HUES6 (cell line): ENCODE results near the gene C1QTNF9.
"Not testable (repeated sequence)": the region's sequence is repeated elsewhere in the genome, so short reads cannot be mapped to it uniquely, and the experiment has no call there.

Experiments
- H3K27ac ChIP-seq: 2 replicates; pipeline ENCODE4 v1.7.0; 2013; ENCODE audit warnings: low read depth, mild to moderate bottlenecking, low read length, inconsistent platforms
- H3K27me3 ChIP-seq: 2 replicates; pipeline ENCODE4 v1.6.1; 2013; ENCODE audit warnings: low read length; ENCODE audit not compliant: control insufficient read depth, insufficient read depth
- H3K36me3 ChIP-seq: 2 replicates; pipeline ENCODE4 v1.6.1; 2013; ENCODE audit warnings: low read length; ENCODE audit not compliant: control insufficient read depth, insufficient read depth
- H3K4me1 ChIP-seq: 2 replicates; pipeline ENCODE4 v1.6.1; 2013; ENCODE audit warnings: low read length; ENCODE audit not compliant: control insufficient read depth, insufficient read depth
- H3K4me3 ChIP-seq: 2 replicates; pipeline ENCODE4 v1.5.1; 2013; ENCODE audit warnings: low read depth, low read length
- H3K9ac ChIP-seq: one replicate; pipeline ENCODE4 v1.6.1; 2013; ENCODE audit warnings: mild to moderate bottlenecking, low read length
- H3K9me3 ChIP-seq: 2 replicates; pipeline ENCODE4 v1.6.1; 2013; ENCODE audit warnings: low read depth, low read length; ENCODE audit not compliant: control insufficient read depth, insufficient read depth

The C1QTNF9 gene

GRCh38 chr13:24304620-24305019 lies 4.8 kb upstream of the C1QTNF9 start:
- H3K27ac ChIP-seq, result no peak overlapping the region
- H3K27me3 ChIP-seq, result no peaks in the 10 kb centered on the region
- H3K9me3 ChIP-seq, result no peaks in the 10 kb centered on the region
- no peak overlapping the region for H3K4me3 ChIP-seq
- no peak overlapping the region for H3K9ac ChIP-seq
- H3K36me3 ChIP-seq, result peaks cover 42% of the 10 kb centered on the region
- no peaks in the 10 kb centered on the region for H3K4me1 ChIP-seq

GRCh38 chr13:24306632-24307031 lies 2.7 kb upstream of the C1QTNF9 start:
- Histone ChIP-seq H3K4me1 (no peaks in the 10 kb centered on the region), H3K4me3 (no peak overlapping the region), H3K36me3 (peaks cover 27% of the 10 kb centered on the region), H3K9me3 (no peaks in the 10 kb centered on the region), H3K9ac (no peak overlapping the region), H3K27ac (no peak overlapping the region), H3K27me3 (no peaks in the 10 kb centered on the region)

- Histone ChIP-seq H3K9me3 (no peaks in the 10 kb centered on the region), H3K4me1 (no peaks in the 10 kb centered on the region), H3K4me3 (no peak overlapping the region), H3K36me3 (peaks cover 22% of the 10 kb centered on the region), H3K27me3 (no peaks in the 10 kb centered on the region), H3K9ac (no peak overlapping the region), H3K27ac (no peak overlapping the region)
Measured at GRCh38 chr13:24307211-24308067, 1.9 kb upstream of the C1QTNF9 start.

- H3K4me1 ChIP-seq, result no peaks in the 10 kb centered on the region
- H3K9ac ChIP-seq, result no peak overlapping the region
- H3K27ac ChIP-seq, result no peak overlapping the region
- no peaks in the 10 kb centered on the region for H3K27me3 ChIP-seq
- peaks cover 16% of the 10 kb centered on the region for H3K36me3 ChIP-seq
- no peak overlapping the region for H3K4me3 ChIP-seq
- no peaks in the 10 kb centered on the region for H3K9me3 ChIP-seq
Measured at GRCh38 chr13:24308068-24308445, 1.3 kb upstream of the C1QTNF9 start.

- Histone ChIP-seq H3K4me3 (no peak overlapping the region), H3K27ac (no peak overlapping the region)
Measured at GRCh38 chr13:24308488-24309020, 826 bp upstream of the C1QTNF9 start.

GRCh38 chr13:24313439-24313838 lies 4.1 kb downstream of the C1QTNF9 start:
- no peaks in the 10 kb centered on the region for H3K4me1 ChIP-seq
- H3K9me3 ChIP-seq, result no peaks in the 10 kb centered on the region
- no peak overlapping the region for H3K4me3 ChIP-seq
- H3K36me3 ChIP-seq, result no peaks in the 10 kb centered on the region
- H3K27ac ChIP-seq, result no peak overlapping the region
- H3K9ac ChIP-seq, result no peak overlapping the region
- no peaks in the 10 kb centered on the region for H3K27me3 ChIP-seq

More at GRCh38 chr13:24308488-24309020, 826 bp upstream of the C1QTNF9 start:
- no peaks in the 10 kb centered on the region for H3K9me3 ChIP-seq
- H3K9ac ChIP-seq, result no peak overlapping the region
- H3K4me1 ChIP-seq, result no peaks in the 10 kb centered on the region
- peaks cover 11% of the 10 kb centered on the region for H3K36me3 ChIP-seq
- H3K27me3 ChIP-seq, result no peaks in the 10 kb centered on the region

DNA sequence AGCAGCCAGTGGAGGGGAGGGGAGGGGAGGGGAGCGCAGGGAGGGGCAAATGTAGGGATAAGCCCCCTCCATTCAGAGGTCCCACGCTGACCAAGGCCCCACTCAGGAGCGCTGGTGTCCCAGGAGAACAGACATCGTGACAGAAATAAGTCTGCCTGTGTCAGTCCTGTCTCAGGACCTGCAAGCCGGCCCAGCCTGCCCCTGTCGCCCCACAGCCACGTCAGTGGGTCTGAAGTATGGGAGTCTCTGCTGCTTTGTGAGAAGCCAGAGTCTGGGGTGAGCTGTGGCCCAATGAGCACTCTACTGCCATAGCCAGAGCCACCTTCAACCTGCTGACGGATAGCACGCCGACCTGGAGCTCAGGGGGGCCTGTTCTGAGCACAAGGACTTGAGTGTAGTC lies 8.5 kb downstream of the C1QTNF9 start:
- H3K9ac ChIP-seq, H3K36me3 ChIP-seq, H3K27ac ChIP-seq, H3K4me3 ChIP-seq, H3K27me3 ChIP-seq, H3K9me3 ChIP-seq, H3K4me1 ChIP-seq: not testable (repeated sequence)

- H3K27ac ChIP-seq, H3K9ac ChIP-seq, H3K27me3 ChIP-seq, H3K4me3 ChIP-seq, H3K9me3 ChIP-seq, H3K36me3 ChIP-seq, H3K4me1 ChIP-seq: not testable (repeated sequence)
Measured at GRCh38 chr13:24318878-24319277, 9.5 kb downstream of the C1QTNF9 start.

DNA sequence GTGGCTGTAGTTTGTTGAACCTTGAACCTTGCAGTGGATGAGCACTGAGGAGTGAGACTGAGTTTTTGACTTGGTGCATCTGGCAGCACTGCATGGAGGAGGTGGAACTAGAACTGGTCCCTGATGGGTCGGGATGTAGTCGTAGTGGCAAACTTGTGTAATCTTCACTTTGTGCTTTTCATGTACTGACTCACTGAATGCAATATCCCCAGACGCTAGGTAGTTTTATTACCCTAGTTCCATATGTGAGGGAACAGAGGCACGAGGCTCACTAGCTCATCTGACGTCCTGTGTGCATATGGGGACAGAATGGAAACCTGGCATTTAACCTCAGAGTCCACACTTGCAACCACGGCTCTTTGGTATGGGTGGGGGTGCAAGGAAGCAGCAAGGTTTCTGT lies 10.3 kb downstream of the C1QTNF9 start:
- H3K36me3 ChIP-seq, H3K9me3 ChIP-seq, H3K9ac ChIP-seq, H3K27ac ChIP-seq, H3K4me1 ChIP-seq, H3K4me3 ChIP-seq, H3K27me3 ChIP-seq: not testable (repeated sequence)

GRCh38 chr13:24321416-24321815 lies 12.0 kb downstream of the C1QTNF9 start:
- H3K4me1 ChIP-seq, H3K4me3 ChIP-seq, H3K27ac ChIP-seq, H3K9me3 ChIP-seq, H3K27me3 ChIP-seq, H3K9ac ChIP-seq, H3K36me3 ChIP-seq: not testable (repeated sequence)

GRCh38 chr13:24322470-24322869 lies 13.1 kb downstream of the C1QTNF9 start:
- H3K36me3 ChIP-seq, H3K4me1 ChIP-seq, H3K9me3 ChIP-seq, H3K9ac ChIP-seq, H3K27me3 ChIP-seq, H3K27ac ChIP-seq, H3K4me3 ChIP-seq: not testable (repeated sequence)
